ENCODE results near the gene NFE2L1.

- no peak for TF ChIP-seq CREB1 (CRISPR knock-in tag; IDR thresholded peaks at IDR 0.05)
- TF ChIP-seq, protein P1, sequence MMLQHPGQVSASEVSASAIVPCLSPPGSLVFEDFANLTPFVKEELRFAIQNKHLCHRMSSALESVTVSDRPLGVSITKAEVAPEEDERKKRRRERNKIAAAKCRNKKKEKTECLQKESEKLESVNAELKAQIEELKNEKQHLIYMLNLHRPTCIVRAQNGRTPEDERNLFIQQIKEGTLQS (CRISPR knock-in tag; conservative IDR thresholded peaks at IDR 0.05) = no peak
These were observed 11.5 kb upstream of the NFE2L1 start for GRCh38 chr17:48036693-48037035.
